SK-N-SH treated with all-trans-retinoic acid at 6 μM for 48 hours (cell line): Measurements from ENCODE around the gene OR2T1.

Experiments
- BACH2 ChIP-seq: fragments of 250-450 bp; sonication (Bioruptor Pico); IDR thresholded peaks from 2 replicates; pipeline ENCODE4 v1.9.0; 2021; ENCODE audit warnings: mild to moderate bottlenecking, borderline replicate concordance
- CREB5 ChIP-seq: fragments of 250-450 bp; sonication (Bioruptor Pico); IDR thresholded peaks from 2 replicates; pipeline ENCODE4 v1.5.1; 2020; ENCODE audit warnings: low read depth, mild to moderate bottlenecking, moderate library complexity
- OSR1 ChIP-seq: fragments of 250-450 bp; sonication (Bioruptor Pico); IDR thresholded peaks from 2 replicates; pipeline ENCODE4 v1.8.0; 2022; ENCODE audit warnings: moderate library complexity, mild to moderate bottlenecking, inconsistent platforms
- TF ChIP-seq, protein P1 (sequence below): fragments of 250-450 bp; sonication (Bioruptor Pico); IDR thresholded peaks from 2 replicates; pipeline ENCODE4 v1.8.0; 2021; ENCODE audit warnings: low read depth, mild to moderate bottlenecking, moderate library complexity, borderline replicate concordance

DNA sequence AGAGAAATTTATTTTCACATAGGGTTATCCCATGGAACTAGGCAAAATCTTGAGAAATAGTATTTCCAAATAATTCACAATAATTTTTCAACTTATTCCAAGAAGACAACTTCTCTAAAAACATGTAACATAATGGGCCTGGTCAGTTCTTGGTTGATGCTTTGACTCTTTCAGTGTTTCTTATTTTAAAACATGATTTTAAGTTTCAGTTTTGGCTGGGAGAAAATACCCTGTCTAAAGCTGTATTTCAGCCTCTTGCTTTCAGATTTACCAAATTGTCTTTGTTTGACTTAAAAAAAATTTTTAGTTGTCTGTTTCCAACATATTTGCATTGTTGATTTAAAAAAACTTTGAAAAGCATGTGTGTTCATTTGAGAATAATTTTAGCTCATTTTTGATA, 36.2 kb upstream of the OR2T1 start:
- TF ChIP-seq OSR1 (CRISPR knock-in tag), result no peak
- TF ChIP-seq, protein P1, sequence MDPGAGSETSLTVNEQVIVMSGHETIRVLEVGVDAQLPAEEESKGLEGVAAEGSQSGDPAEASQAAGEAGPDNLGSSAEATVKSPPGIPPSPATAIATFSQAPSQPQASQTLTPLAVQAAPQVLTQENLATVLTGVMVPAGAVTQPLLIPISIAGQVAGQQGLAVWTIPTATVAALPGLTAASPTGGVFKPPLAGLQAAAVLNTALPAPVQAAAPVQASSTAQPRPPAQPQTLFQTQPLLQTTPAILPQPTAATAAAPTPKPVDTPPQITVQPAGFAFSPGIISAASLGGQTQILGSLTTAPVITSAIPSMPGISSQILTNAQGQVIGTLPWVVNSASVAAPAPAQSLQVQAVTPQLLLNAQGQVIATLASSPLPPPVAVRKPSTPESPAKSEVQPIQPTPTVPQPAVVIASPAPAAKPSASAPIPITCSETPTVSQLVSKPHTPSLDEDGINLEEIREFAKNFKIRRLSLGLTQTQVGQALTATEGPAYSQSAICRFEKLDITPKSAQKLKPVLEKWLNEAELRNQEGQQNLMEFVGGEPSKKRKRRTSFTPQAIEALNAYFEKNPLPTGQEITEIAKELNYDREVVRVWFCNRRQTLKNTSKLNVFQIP (CRISPR knock-in tag), result no peak
- TF ChIP-seq BACH2 (CRISPR knock-in tag), result no peak
- no peak for TF ChIP-seq CREB5 (CRISPR knock-in tag)
